Measurements from ENCODE around the gene RHOXF1. TPM values are rescaled to one million over a fixed set of nuclear protein-coding genes. Genes with fewer than 3 reads are reported as not detected.
"Not testable (repeated sequence)": the region's sequence is repeated elsewhere in the genome, so short reads cannot be mapped to it uniquely, and the experiment has no call there.

The RHOXF1 gene, protein sequence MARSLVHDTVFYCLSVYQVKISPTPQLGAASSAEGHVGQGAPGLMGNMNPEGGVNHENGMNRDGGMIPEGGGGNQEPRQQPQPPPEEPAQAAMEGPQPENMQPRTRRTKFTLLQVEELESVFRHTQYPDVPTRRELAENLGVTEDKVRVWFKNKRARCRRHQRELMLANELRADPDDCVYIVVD
- not detected for total RNA-seq

DNA sequence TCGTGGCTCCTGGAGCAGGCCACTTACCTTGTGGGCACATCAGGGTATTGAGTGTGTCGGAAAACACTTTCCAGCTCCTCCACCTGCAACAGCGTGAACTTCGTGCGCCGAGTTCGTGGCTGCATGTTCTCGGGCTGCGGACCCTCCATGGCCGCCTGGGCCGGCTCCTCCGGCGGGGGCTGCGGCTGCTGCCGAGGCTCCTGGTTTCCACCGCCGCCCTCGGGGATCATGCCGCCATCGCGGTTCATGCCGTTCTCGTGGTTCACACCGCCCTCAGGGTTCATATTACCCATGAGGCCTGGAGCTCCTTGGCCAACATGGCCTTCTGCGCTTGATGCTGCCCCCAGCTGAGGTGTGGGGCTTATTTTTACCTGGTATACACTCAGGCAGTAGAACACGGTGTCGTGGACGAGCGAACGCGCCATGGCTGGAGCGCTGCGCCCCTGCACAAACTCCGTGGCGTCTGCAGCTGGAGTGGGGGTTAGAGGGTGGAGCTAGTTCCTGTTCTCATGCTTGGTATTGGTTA lies at the start of gene RHOXF1:
Gene RHOXF1 (minus strand): TSS at position 476 of the 526 bp plus-strand sequence. CDS start 51 bp downstream, at position 425.
- Histone ChIP-seq H3K4me3 (no peak within 1 kb of the TSS), H3K4me1 (no peaks in the 10 kb centered on the region), H3K27ac (no peak within 1 kb of the TSS), H3K27me3 (no peaks in the 10 kb centered on the region), H3K9me3 (no peaks in the 10 kb centered on the region), H3K36me3 (no peaks in the 10 kb centered on the region)
- TF ChIP-seq, protein P1, sequence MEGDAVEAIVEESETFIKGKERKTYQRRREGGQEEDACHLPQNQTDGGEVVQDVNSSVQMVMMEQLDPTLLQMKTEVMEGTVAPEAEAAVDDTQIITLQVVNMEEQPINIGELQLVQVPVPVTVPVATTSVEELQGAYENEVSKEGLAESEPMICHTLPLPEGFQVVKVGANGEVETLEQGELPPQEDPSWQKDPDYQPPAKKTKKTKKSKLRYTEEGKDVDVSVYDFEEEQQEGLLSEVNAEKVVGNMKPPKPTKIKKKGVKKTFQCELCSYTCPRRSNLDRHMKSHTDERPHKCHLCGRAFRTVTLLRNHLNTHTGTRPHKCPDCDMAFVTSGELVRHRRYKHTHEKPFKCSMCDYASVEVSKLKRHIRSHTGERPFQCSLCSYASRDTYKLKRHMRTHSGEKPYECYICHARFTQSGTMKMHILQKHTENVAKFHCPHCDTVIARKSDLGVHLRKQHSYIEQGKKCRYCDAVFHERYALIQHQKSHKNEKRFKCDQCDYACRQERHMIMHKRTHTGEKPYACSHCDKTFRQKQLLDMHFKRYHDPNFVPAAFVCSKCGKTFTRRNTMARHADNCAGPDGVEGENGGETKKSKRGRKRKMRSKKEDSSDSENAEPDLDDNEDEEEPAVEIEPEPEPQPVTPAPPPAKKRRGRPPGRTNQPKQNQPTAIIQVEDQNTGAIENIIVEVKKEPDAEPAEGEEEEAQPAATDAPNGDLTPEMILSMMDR (IDR thresholded peaks at IDR 0.05) = no peak
- DNase-seq (ENCODE audit: low spot score) = no peak

DNA sequence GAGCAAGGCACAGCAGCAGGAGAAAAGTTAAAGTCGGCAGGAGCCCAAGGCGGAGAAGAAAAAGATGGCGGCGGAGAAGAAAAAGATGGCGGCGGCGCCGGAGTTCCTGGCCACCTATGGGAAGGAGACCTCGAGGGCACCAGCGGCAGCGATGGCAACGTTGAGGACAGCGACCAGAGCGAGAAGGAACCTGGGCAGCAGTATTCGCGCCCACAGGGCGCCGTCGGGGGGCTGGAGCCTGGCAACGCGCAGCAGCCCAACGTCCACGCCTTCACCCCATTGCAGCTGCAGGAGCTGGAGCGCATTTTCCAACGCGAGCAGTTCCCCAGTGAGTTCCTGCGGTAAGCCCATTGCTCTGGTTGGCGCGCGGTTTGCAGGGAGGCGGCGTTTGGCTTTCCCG lies 43.4 kb upstream of the RHOXF1 start:
- not testable (repeated sequence) for H3K36me3 ChIP-seq; H3K4me3 ChIP-seq; H3K27me3 ChIP-seq; H3K27ac ChIP-seq; H3K4me1 ChIP-seq; DNase-seq (ENCODE audit: low spot score); H3K9me3 ChIP-seq

DNA sequence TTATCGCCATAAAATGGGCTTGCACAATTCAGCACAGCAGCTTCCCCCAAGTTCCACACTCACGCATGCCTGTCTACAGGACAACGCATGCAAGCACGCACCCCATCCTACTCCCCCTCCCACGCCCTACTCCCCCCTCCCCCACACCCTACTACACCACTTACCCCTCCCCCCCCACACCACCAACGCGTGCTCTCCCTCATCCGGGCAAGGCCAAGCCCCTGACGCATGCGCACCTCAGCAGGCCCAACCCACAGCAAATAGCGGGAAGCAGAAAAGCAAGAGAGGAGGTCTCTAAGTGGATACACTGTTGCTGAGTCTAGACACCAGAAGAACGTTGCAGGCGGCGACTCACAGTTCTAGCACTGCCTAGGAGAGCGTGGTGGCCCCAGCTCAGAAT lies 42.6 kb upstream of the RHOXF1 start, which contains the start of gene RHOXF2:
Gene RHOXF2 (plus strand): TSS at position 301 of the 400 bp plus-strand sequence. CDS start 138 bp downstream, outside the sequence.
- H3K36me3 ChIP-seq; H3K4me1 ChIP-seq; H3K9me3 ChIP-seq; H3K27ac ChIP-seq; H3K27me3 ChIP-seq; H3K4me3 ChIP-seq; DNase-seq (ENCODE audit: low spot score): not testable (repeated sequence)

DNA sequence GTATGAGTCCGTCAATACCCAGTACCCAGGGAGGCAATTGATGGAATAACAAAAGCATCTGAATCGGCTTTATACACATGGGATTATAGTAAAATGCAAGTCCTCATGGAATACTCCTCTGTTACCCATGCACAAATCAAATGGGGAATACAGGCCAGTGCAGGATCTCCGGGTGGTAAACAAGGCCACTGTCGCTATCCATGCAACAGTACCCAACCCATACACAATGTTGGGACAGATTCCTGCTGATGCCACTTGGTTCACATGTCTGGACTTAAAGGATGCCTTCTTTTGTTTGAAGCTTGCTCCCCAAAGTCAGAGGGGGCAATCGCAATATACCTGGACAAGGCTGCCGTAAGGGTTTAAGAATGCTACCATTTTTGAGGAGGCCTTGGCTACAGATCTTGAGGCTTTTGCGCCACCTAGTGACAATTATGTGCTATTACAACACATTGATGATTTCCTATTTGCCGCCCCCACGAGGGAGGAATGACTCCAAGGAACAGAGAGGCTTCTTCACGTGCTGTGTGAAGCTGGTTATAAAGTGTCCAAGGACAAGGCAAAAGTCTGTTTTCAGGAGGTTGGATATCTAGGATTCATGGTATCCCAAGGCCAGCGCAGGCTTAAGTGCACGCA lies 34.5 kb upstream of the RHOXF1 start:
- H3K4me3 ChIP-seq; H3K9me3 ChIP-seq; H3K27me3 ChIP-seq; DNase-seq (ENCODE audit: low spot score); H3K36me3 ChIP-seq; H3K4me1 ChIP-seq; H3K27ac ChIP-seq: not testable (repeated sequence)

DNA sequence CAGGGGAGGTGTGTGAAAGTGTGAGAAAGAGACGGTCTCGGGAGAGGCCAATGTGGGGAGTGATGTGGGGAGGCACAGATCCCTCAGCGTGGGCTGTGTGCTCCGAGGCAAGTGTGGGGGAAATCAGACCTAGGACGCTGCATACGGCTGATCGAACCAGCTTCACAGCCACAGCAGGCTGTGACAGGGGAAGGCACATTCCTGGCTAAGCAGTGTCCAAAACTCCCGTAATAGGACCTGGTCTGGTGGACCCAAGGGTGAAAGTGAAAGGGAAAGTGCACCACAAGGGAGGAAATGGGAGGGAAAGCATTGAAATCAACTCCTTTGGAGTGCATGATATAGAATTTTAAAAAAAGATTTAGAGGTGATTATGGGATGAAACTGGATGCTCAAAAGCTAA lies 31.8 kb upstream of the RHOXF1 start:
- Histone ChIP-seq H3K4me1 (no peaks in the 10 kb centered on the region), H3K9me3 (no peaks in the 10 kb centered on the region), H3K27ac (no peak overlapping the region), H3K27me3 (no peaks in the 10 kb centered on the region), H3K36me3 (no peaks in the 10 kb centered on the region), H3K4me3 (no peak overlapping the region)
- DNase-seq (ENCODE audit: low spot score) = no peak
- TF ChIP-seq, protein P1 (IDR thresholded peaks at IDR 0.05) = no peak

DNA sequence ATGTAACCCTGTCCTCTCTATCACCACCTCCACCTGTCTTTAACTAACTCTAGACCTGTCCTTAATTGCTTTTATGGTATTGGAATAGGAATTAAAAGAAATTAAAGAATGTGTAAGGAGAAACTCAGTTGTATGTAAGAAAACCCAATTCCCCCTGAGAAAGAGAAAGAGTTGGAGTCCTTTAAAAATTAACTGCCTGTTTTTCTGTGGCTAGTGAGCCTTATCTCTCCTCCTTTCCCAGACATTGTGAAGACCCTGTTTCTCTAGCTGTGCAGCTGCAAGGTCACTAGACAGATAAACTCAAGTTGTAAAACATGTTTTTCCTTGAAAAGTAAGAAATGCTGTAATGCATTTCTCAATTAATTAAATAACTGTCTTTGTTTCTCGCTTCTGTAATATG lies 30.6 kb upstream of the RHOXF1 start:
- H3K36me3 ChIP-seq; H3K27me3 ChIP-seq; H3K9me3 ChIP-seq; H3K4me1 ChIP-seq; H3K4me3 ChIP-seq; DNase-seq (ENCODE audit: low spot score); H3K27ac ChIP-seq: not testable (repeated sequence)

DNA sequence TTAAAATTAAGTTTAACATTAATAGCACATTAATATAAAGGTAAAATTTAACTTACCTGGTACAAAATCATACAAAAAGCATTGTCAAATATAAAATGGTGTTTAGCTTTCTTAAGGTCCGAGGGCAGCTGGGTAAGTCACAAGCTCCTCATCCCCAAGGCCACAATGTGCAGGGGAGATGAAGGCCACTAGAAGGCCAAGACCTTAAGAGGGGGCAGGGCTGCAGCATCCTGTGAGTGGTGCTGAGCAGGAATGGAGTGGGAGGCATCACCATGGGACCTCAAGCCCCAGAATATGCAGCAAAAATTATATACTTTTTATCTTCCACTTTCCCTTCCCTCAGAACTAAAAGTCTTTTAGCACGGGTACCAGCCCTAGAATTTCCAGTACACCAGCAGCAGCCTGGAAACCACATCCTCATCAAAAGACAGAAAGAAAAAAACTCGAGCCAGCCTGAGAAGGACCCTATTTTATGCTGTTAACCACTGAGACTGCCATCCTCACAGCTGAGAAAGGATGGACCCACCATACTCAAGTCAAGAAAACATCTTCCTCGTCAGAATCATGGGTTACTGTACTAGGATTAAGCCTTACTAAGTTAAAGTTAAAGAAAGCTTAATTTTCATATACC lies 29.7 kb upstream of the RHOXF1 start:
- no peak for DNase-seq (ENCODE audit: low spot score)
- H3K36me3 ChIP-seq = no peaks in the 10 kb centered on the region
- no peaks in the 10 kb centered on the region for H3K4me1 ChIP-seq
- no peaks in the 10 kb centered on the region for H3K27me3 ChIP-seq
- no peaks in the 10 kb centered on the region for H3K9me3 ChIP-seq
- H3K27ac ChIP-seq = no peak overlapping the region
- TF ChIP-seq, protein P1 (IDR thresholded peaks at IDR 0.05) = no peak
- no peak overlapping the region for H3K4me3 ChIP-seq

Measured in right atrium auricular region (tissue), 2 donors.